Endothelial cell (in vitro differentiated cells): Measurements from ENCODE around the gene MAFB. TPM values are rescaled to one million over a fixed set of nuclear protein-coding genes. Genes with fewer than 3 reads are reported as not detected.

Source experiments
- DNase-seq: peaks from one replicate; pipeline ENCODE4 v3.0.0; 2021; ENCODE audit warnings: low spot score
- H3K27ac Mint-ChIP-seq: one replicate; pipeline ENCODE4 v1.8.0; 2021; ENCODE audit warnings: mixed read lengths, inconsistent platforms; ENCODE audit not compliant: unreplicated experiment
- H3K27me3 Mint-ChIP-seq: one replicate; pipeline ENCODE4 v1.8.0; 2021; ENCODE audit warnings: mild to moderate bottlenecking, moderate library complexity, mixed read lengths, inconsistent platforms; ENCODE audit not compliant: unreplicated experiment
- H3K36me3 Mint-ChIP-seq: one replicate; pipeline ENCODE4 v1.8.0; 2021; ENCODE audit warnings: mild to moderate bottlenecking, low read depth, mixed read lengths, inconsistent platforms; ENCODE audit not compliant: unreplicated experiment
- H3K4me1 Mint-ChIP-seq: one replicate; pipeline ENCODE4 v1.8.0; 2021; ENCODE audit warnings: mild to moderate bottlenecking, mixed read lengths, inconsistent platforms; ENCODE audit not compliant: unreplicated experiment
- H3K4me3 Mint-ChIP-seq: one replicate; pipeline ENCODE4 v1.8.0; 2021; ENCODE audit warnings: mild to moderate bottlenecking, mixed read lengths, inconsistent platforms; ENCODE audit not compliant: unreplicated experiment
- H3K9me3 Mint-ChIP-seq: one replicate; pipeline ENCODE4 v1.8.0; 2021; ENCODE audit warnings: mixed read lengths, inconsistent platforms; ENCODE audit not compliant: unreplicated experiment
- total RNA-seq: library from RNA; stranded (reverse); fragmentation: NEBNext Ultra II Directional; extraction: Animal tissue kit (Norgen Biotek cat#: 25700); gene quantifications from one replicate; pipeline ENCODE4 v1.2.1, GENCODE V29; 2021; ENCODE audit not compliant: unreplicated experiment
- TF ChIP-seq, protein P1 (sequence below): fragments of 200-600 bp; sonication (generic); IDR thresholded peaks from one replicate; pipeline ENCODE4 v1.5.0; 2021; ENCODE audit warnings: antibody characterized with exemption; ENCODE audit not compliant: unreplicated experiment

The MAFB gene
- total RNA-seq, 1 donor from 2014 or later: 2.1 TPM

- TF ChIP-seq, protein P1, sequence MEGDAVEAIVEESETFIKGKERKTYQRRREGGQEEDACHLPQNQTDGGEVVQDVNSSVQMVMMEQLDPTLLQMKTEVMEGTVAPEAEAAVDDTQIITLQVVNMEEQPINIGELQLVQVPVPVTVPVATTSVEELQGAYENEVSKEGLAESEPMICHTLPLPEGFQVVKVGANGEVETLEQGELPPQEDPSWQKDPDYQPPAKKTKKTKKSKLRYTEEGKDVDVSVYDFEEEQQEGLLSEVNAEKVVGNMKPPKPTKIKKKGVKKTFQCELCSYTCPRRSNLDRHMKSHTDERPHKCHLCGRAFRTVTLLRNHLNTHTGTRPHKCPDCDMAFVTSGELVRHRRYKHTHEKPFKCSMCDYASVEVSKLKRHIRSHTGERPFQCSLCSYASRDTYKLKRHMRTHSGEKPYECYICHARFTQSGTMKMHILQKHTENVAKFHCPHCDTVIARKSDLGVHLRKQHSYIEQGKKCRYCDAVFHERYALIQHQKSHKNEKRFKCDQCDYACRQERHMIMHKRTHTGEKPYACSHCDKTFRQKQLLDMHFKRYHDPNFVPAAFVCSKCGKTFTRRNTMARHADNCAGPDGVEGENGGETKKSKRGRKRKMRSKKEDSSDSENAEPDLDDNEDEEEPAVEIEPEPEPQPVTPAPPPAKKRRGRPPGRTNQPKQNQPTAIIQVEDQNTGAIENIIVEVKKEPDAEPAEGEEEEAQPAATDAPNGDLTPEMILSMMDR: no peak
- H3K4me1 Mint-ChIP-seq: peaks cover 26% of the 10 kb centered on the region
These were observed 49.9 kb downstream of the MAFB start for GRCh38 chr20:40639132-40639531.

DNA sequence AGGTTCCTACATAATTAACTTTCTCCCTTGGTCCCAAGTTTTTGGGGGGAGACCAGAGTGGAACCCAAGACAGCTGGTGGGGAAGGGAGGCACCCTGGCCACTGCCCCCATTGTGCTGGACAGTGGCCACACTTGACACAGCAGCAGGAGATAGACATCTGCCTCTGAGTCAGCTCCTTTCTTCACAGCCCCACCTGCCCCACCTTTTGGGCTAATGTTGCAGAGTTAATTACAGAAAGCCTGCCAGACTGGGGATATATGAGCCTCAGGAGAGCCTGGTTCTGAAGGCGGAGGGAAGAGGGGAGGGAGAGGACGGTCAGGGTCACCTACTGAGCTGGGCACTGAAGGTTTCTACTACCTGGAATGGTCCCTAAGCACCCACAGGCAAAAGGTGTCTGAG is 50.6 kb downstream of the MAFB start:
- Mint-ChIP-seq H3K4me3 (no peak overlapping the region), H3K36me3 (no peaks in the 10 kb centered on the region), H3K9me3 (no peaks in the 10 kb centered on the region), H3K27me3 (peaks cover 9% of the 10 kb centered on the region), H3K27ac (no peak overlapping the region), H3K4me1 (peaks cover 19% of the 10 kb centered on the region)
- DNase-seq: no peak
- TF ChIP-seq, protein P1: no peak

More at GRCh38 chr20:40639132-40639531, 49.9 kb downstream of the MAFB start:
- Mint-ChIP-seq H3K27me3 (peaks cover 9% of the 10 kb centered on the region), H3K27ac (no peak overlapping the region), H3K36me3 (no peaks in the 10 kb centered on the region), H3K4me3 (no peak overlapping the region), H3K9me3 (no peaks in the 10 kb centered on the region)
- DNase-seq: no peak

GRCh38 chr20:40637176-40637575 is 51.9 kb downstream of the MAFB start:
- no peak for DNase-seq
- Mint-ChIP-seq H3K4me3 (no peak overlapping the region), H3K27ac (no peak overlapping the region), H3K27me3 (peaks cover 9% of the 10 kb centered on the region), H3K4me1 (peaks cover 6% of the 10 kb centered on the region), H3K36me3 (no peaks in the 10 kb centered on the region), H3K9me3 (no peaks in the 10 kb centered on the region)
- TF ChIP-seq, protein P1: no peak

GRCh38 chr20:40636486-40636885 is 52.5 kb downstream of the MAFB start:
- no peaks in the 10 kb centered on the region for H3K36me3 Mint-ChIP-seq
- DNase-seq: no peak
- TF ChIP-seq, protein P1: no peak
- peaks cover 4% of the 10 kb centered on the region for H3K4me1 Mint-ChIP-seq
- H3K27ac Mint-ChIP-seq: no peak overlapping the region
- H3K9me3 Mint-ChIP-seq: no peaks in the 10 kb centered on the region
- no peak overlapping the region for H3K4me3 Mint-ChIP-seq
- H3K27me3 Mint-ChIP-seq: peaks cover 11% of the 10 kb centered on the region

- H3K9me3 Mint-ChIP-seq: no peaks in the 10 kb centered on the region
- DNase-seq: no peak
- TF ChIP-seq, protein P1: no peak
- no peak overlapping the region for H3K27ac Mint-ChIP-seq
- H3K4me3 Mint-ChIP-seq: no peak overlapping the region
- peaks cover 11% of the 10 kb centered on the region for H3K27me3 Mint-ChIP-seq
- H3K4me1 Mint-ChIP-seq: no peaks in the 10 kb centered on the region
- H3K36me3 Mint-ChIP-seq: no peaks in the 10 kb centered on the region
These were observed 53.1 kb downstream of the MAFB start for GRCh38 chr20:40635971-40636370.
